IMR-90 (cell line): ENCODE measurements around the gene OSBPL3. TPM values are rescaled to one million over a fixed set of nuclear protein-coding genes. Genes with fewer than 3 reads are reported as not detected.

Experiments used
- ATAC-seq: fragments of 200-7000 bp; cut with Tn5 transposase; 2 replicates; pipeline ENCODE4 v1.9.1; 2020; ENCODE audit warnings: low read depth, mild to moderate bottlenecking, moderate library complexity
- BruUV-seq: library from RNA; stranded (reverse); fragments of 400-500 nt; replicated peaks from 2 replicates; lab custom pipeline; 2021; lab: Mats Ljungman, UMichigan
- CTCF ChIA-PET: fragments of 300-600 bp; formaldehyde crosslinking; extraction: SDS; loops from one replicate; lab custom pipeline; 2021; ENCODE audit warnings: antibody characterized with exemption; lab: Yijun Ruan, JAX
- POLR2A ChIA-PET: fragments of 300-600 bp; sonication (Branson Sonifier 250); formaldehyde crosslinking; loops from one replicate; lab custom pipeline; 2022; ENCODE audit warnings: antibody characterized with exemption; ENCODE audit not compliant: unreplicated experiment; lab: Charles Lee
- DNase-seq: peaks from one replicate; pipeline ENCODE4 v3.0.0; 2013
- H2AFZ ChIP-seq: replicated peaks from 2 replicates; pipeline ENCODE3; 2013; ENCODE audit warnings: low read length, mild to moderate bottlenecking; ENCODE audit not compliant: poor library complexity
- H2AK5ac ChIP-seq: 2 replicates; pipeline ENCODE4 v1.6.1; 2013; ENCODE audit warnings: low read depth, low read length, inconsistent platforms
- H2AK9ac ChIP-seq: replicated peaks from 2 replicates; pipeline ENCODE3; 2013; ENCODE audit warnings: mild to moderate bottlenecking, low read depth, low read length, moderate library complexity; ENCODE audit not compliant: poor library complexity
- H2BK120ac ChIP-seq: 2 replicates; pipeline ENCODE4 v1.6.1; 2013; ENCODE audit warnings: low read depth, low read length, inconsistent platforms
- H2BK15ac ChIP-seq: 3 replicates; pipeline ENCODE4 v1.6.1; 2013; ENCODE audit warnings: low read depth, low read length, inconsistent platforms
- H2BK20ac ChIP-seq: 2 replicates; pipeline ENCODE4 v1.6.1; 2013; ENCODE audit warnings: low read depth, mild to moderate bottlenecking, inconsistent platforms, low read length, moderate library complexity
- H2BK5ac ChIP-seq: 2 replicates; pipeline ENCODE4 v1.6.1; 2013; ENCODE audit warnings: mild to moderate bottlenecking, low read depth, low read length, inconsistent platforms; ENCODE audit not compliant: poor library complexity, severe bottlenecking
- H3K14ac ChIP-seq: replicated peaks from 2 replicates; pipeline ENCODE4 v1.6.1; 2013; ENCODE audit warnings: low read depth, low read length, inconsistent platforms
- H3K18ac ChIP-seq: 2 replicates; pipeline ENCODE4 v1.6.1; 2013; ENCODE audit warnings: low read depth, low read length, control low read depth
- H3K23ac ChIP-seq: 2 replicates; pipeline ENCODE4 v1.6.1; 2013; ENCODE audit warnings: low read depth, low read length, inconsistent platforms
- H3K27ac ChIP-seq: 2 replicates; pipeline ENCODE4 v1.5.1; 2013; ENCODE audit warnings: mild to moderate bottlenecking, control low read depth, low read length; ENCODE audit not compliant: insufficient read depth
- H3K27me3 ChIP-seq: 2 replicates; pipeline ENCODE4 v1.6.1; 2013; ENCODE audit warnings: low read length; ENCODE audit not compliant: control insufficient read depth, insufficient read depth
- H3K36me3 ChIP-seq: 2 replicates; pipeline ENCODE4 v1.6.1; 2013; ENCODE audit warnings: low read length, mixed read lengths; ENCODE audit not compliant: control insufficient read depth, insufficient read depth
- H3K4ac ChIP-seq: 2 replicates; pipeline ENCODE4 v1.6.1; 2013; ENCODE audit warnings: low read depth, low read length, inconsistent platforms
- H3K4me1 ChIP-seq: 2 replicates; pipeline ENCODE4 v1.6.1; 2013; ENCODE audit warnings: low read length, mixed read lengths; ENCODE audit not compliant: control insufficient read depth, insufficient read depth
- H3K4me2 ChIP-seq: 2 replicates; pipeline ENCODE4 v1.6.1; 2013; ENCODE audit warnings: low read depth, mild to moderate bottlenecking, control low read depth, low read length, moderate library complexity
- H3K4me3 ChIP-seq: 2 replicates; pipeline ENCODE4 v1.5.1; 2013; ENCODE audit warnings: low read depth, mild to moderate bottlenecking, control low read depth, low read length, moderate library complexity; ENCODE audit not compliant: insufficient read depth
- H3K56ac ChIP-seq: 2 replicates; pipeline ENCODE4 v1.6.1; 2013; ENCODE audit warnings: low read length, inconsistent platforms; ENCODE audit not compliant: insufficient read depth; ENCODE audit errors: extremely low read depth
- H3K79me1 ChIP-seq, 2 experiments: 2 replicates each; pipeline ENCODE4 v1.6.1; 2013; ENCODE audit warnings: low read length in 2 of 2, inconsistent platforms in 1 of 2, low read depth in 1 of 2
- H3K9ac ChIP-seq: 2 replicates; pipeline ENCODE4 v1.6.1; 2013; ENCODE audit warnings: low read depth, low read length, control low read depth
- H3K9me1 ChIP-seq: 2 replicates; pipeline ENCODE4 v1.6.1; 2013; ENCODE audit warnings: low read length, inconsistent platforms; ENCODE audit not compliant: insufficient read depth
- H3K9me3 ChIP-seq: 2 replicates; pipeline ENCODE4 v1.6.1; 2013; ENCODE audit warnings: low read length; ENCODE audit not compliant: control insufficient read depth, insufficient read depth
- H4K20me1 ChIP-seq: 2 replicates; pipeline ENCODE4 v1.6.1; 2013; ENCODE audit warnings: low read length, inconsistent platforms; ENCODE audit not compliant: insufficient read depth
- H4K5ac ChIP-seq: 2 replicates; pipeline ENCODE4 v1.6.1; 2013; ENCODE audit warnings: mild to moderate bottlenecking, low read depth, low read length, control low read depth
- H4K8ac ChIP-seq, 2 experiments: 2 replicates each; pipeline ENCODE4 v1.6.1; 2013; ENCODE audit warnings: low read depth in 2 of 2, low read length in 2 of 2, control low read depth in 1 of 2, inconsistent platforms in 1 of 2
- H4K91ac ChIP-seq: 2 replicates; pipeline ENCODE4 v1.6.1; 2013; ENCODE audit warnings: low read depth, low read length, inconsistent platforms; ENCODE audit not compliant: insufficient read depth
- BHLHE40 ChIP-seq: fragments of 150-350 bp; IDR thresholded peaks from 2 replicates; pipeline ENCODE4 v1.6.1; 2016; ENCODE audit warnings: mild to moderate bottlenecking, low read depth, low read length
- CEBPB ChIP-seq: IDR thresholded peaks from 2 replicates; pipeline ENCODE4 v1.6.1; 2012; ENCODE audit warnings: low read depth, low read length, improper control_type of control experiment
- CHD1 ChIP-seq: IDR thresholded peaks from 2 replicates; pipeline ENCODE4 v1.6.1; 2012; ENCODE audit warnings: low read depth, low read length, improper control_type of control experiment
- CTCF ChIP-seq: conservative IDR thresholded peaks from 2 replicates; pipeline ENCODE4 v1.5.1; 2012; ENCODE audit warnings: mild to moderate bottlenecking, low read depth, low read length, improper control_type of control experiment
- ELK1 ChIP-seq: fragments of 150-350 bp; IDR thresholded peaks from 2 replicates; pipeline ENCODE4 v1.6.1; 2016; ENCODE audit warnings: low read depth, mild to moderate bottlenecking, low read length, moderate library complexity, borderline replicate concordance
- FOS ChIP-seq: fragments of 150-350 bp; IDR thresholded peaks from 2 replicates; pipeline ENCODE4 v1.6.1; 2016; ENCODE audit warnings: low read depth, low read length
- MAFK ChIP-seq: IDR thresholded peaks from 2 replicates; pipeline ENCODE4 v1.6.1; 2012; ENCODE audit warnings: low read depth, low read length, improper control_type of control experiment
- MAZ ChIP-seq: IDR thresholded peaks from 2 replicates; pipeline ENCODE4 v1.6.1; 2012; ENCODE audit warnings: low read depth, mild to moderate bottlenecking, low read length, improper control_type of control experiment, moderate library complexity, borderline replicate concordance
- MXI1 ChIP-seq: IDR thresholded peaks from 2 replicates; pipeline ENCODE4 v1.6.1; 2012; ENCODE audit warnings: low read depth, mild to moderate bottlenecking, low read length, moderate library complexity, borderline replicate concordance
- NFE2L2 ChIP-seq: fragments of 150-350 bp; IDR thresholded peaks from 2 replicates; pipeline ENCODE4 v1.6.1; 2016; ENCODE audit warnings: low read depth, mild to moderate bottlenecking, low read length
- POLR2A ChIP-seq: IDR thresholded peaks from 2 replicates; pipeline ENCODE4 v1.6.1; 2012; ENCODE audit warnings: mild to moderate bottlenecking, low read depth, low read length
- RAD21 ChIP-seq: IDR thresholded peaks from 2 replicates; pipeline ENCODE4 v1.6.1; 2012; ENCODE audit warnings: low read length, improper control_type of control experiment
- RCOR1 ChIP-seq: IDR thresholded peaks from 2 replicates; pipeline ENCODE4 v1.6.1; 2012; ENCODE audit warnings: mild to moderate bottlenecking, low read length, improper control_type of control experiment; ENCODE audit not compliant: insufficient replicate concordance
- RFX5 ChIP-seq: IDR thresholded peaks from 2 replicates; pipeline ENCODE4 v1.8.0; 2012; ENCODE audit warnings: low read depth, mild to moderate bottlenecking, low read length, moderate library complexity
- SMC3 ChIP-seq: fragments of 150-350 bp; IDR thresholded peaks from 2 replicates; pipeline ENCODE4 v1.6.1; 2016; ENCODE audit warnings: low read depth, mild to moderate bottlenecking, antibody characterized with exemption, low read length, moderate library complexity
- USF2 ChIP-seq: fragments of 150-350 bp; IDR thresholded peaks from 2 replicates; pipeline ENCODE4 v1.6.1; 2017; ENCODE audit warnings: mild to moderate bottlenecking, antibody characterized with exemption, low read length, low read depth
- WGBS, 2 experiments: methylation state at CpG; one replicate each; pipeline versions ENCODE4 v1.1.5 to v1.1.7; 2013; ENCODE audit warnings: missing lambda C conversion rate in 2 of 2; ENCODE audit not compliant: insufficient read length in 1 of 2; ENCODE audit errors: extremely low coverage in 2 of 2; 5-methylcytosine and 5-hydroxymethylcytosine counted together
- dilution Hi-C: fragments of 300-500 bp; cut with HindIII; formaldehyde crosslinking; loops from one replicate; pipeline ENCODE4 v1.14.3; 2018; ENCODE audit warnings: low sequenced_read_pairs; ENCODE audit not compliant: unreplicated experiment
- in situ Hi-C: fragments of 300-500 bp; cut with MboI; formaldehyde crosslinking; loops from 3 replicates; pipeline ENCODE4 v1.14.3; 2019; ENCODE audit warnings: low sequenced_read_pairs, inconsistent platforms, mixed read lengths
- intact Hi-C: fragments of 100-400 bp; cut with micrococcal nuclease; formaldehyde crosslinking; loops from 2 replicates; pipeline ENCODE4 v1.10.0; 2022
- polyA plus RNA-seq, 3 experiments: library from polyadenylated mRNA; depleted of rRNA; stranded (reverse); fragments of >200 nt; gene quantifications; 2 replicates each; pipeline ENCODE4 v1.2.3, GENCODE V29; 2012; ENCODE audit warnings: low replicate concordance in 1 of 3
- total RNA-seq: library from RNA; depleted of rRNA; stranded (reverse); fragments of >200 nt; gene quantifications from 2 replicates; pipeline ENCODE4 v1.2.3, GENCODE V29; 2012

The OSBPL3 gene
- total and polyA plus RNA-seq, 2 of the 4 experiments (the other 2 are of a cell fraction) = 18.0 to 29.9 TPM

GRCh38 chr7:24952464-24952863 lies 27.5 kb downstream of the OSBPL3 start:
- Histone ChIP-seq H2AFZ (no peak overlapping the region), H3K56ac (no peak overlapping the region), H2BK15ac (no peak overlapping the region), H4K91ac (no peak overlapping the region), H3K4ac (no peak overlapping the region), H4K5ac (0 out of 2 replicates have a peak overlapping the region, but pooled peaks have one; percentile 16), H3K9me1 (0 out of 2 replicates have a peak, but pooled peaks cover 5% of the 10 kb centered on the region), H3K23ac (no peak overlapping the region), H3K27ac (no peak overlapping the region), H3K18ac (no peak overlapping the region), H2AK9ac (no peak overlapping the region), H4K8ac (no peak overlapping the region), H2BK20ac (no peak overlapping the region), H3K4me2 (no peak overlapping the region), H2AK5ac (no peak overlapping the region), H3K4me1 (peaks cover 1% of the 10 kb centered on the region; the same call in 1 of the 2 replicates), H3K27me3 (no peaks in the 10 kb centered on the region), H2BK120ac (no peak overlapping the region), H3K14ac (no peak overlapping the region), H4K20me1 (no peaks in the 10 kb centered on the region; the same call in 1 of the 2 replicates), H2BK5ac (no peak overlapping the region), H3K4me3 (no peak overlapping the region), H3K9ac (no peak overlapping the region), H3K79me1 (peaks cover 23 to 72% of the 10 kb centered on the region in 2 experiments), H3K36me3 (no peaks in the 10 kb centered on the region), H3K9me3 (no peaks in the 10 kb centered on the region)
- ATAC-seq (no peak), DNase-seq (no peak)
- no TSS peak for BruUV-seq
- intact Hi-C loops = no loop called here
- TF ChIP-seq RCOR1 (no peak), RAD21 (no peak), SMC3 (no peak), MAZ (no peak), NFE2L2 (no peak), RFX5 (no peak), ELK1 (no peak), CEBPB (no peak), POLR2A (no peak), USF2 (no peak), CHD1 (no peak), FOS (no peak), CTCF (no peak), MXI1 (no peak), MAFK (no peak), BHLHE40 (no peak)
- 100% methylated on average over 1 of the region's 2 CpGs; no CpG with 5 or more reads in 1 of the 2 experiments for WGBS, 2 experiments
- dilution Hi-C loops = no loop called here
- POLR2A ChIA-PET = no interaction called here
- CTCF ChIA-PET = no interaction called here
- in situ Hi-C loops = no loop called here
